ENCODE results near the gene INAVA. TPM values are rescaled to one million over a fixed set of nuclear protein-coding genes. Genes with fewer than 3 reads are reported as not detected.

Gene INAVA
- total and polyA plus RNA-seq, 9 of the 15 experiments (the other 6 are each of a cell fraction or from before 2014, with no cell fraction given): 0.09 TPM; not detected in 8

GRCh38 chr1:200873671-200874397 lies 20.9 kb upstream of the INAVA start:
- no peak overlapping the region for H2AFZ ChIP-seq (ENCODE audit: low read depth, low read length)
- H3K79me2 ChIP-seq (ENCODE audit: control insufficient read depth, insufficient read depth, low read length): no peaks in the 10 kb centered on the region
- no peak for ATAC-seq
- H3K9ac ChIP-seq (ENCODE audit: insufficient read depth in 1 of 2, low read depth in 2 of 2, low read length in 2 of 2): no peak overlapping the region
- ChIA-PET POLR2A (interaction anchor here (0.6 to 0.7 kb wide), 3 partner anchors 44 to 419 kb away, joined by 3 read pairs; no protein-coding TSS in a partner anchor), CTCF (ENCODE audit: low intra/inter-chr PET ratio) (interaction anchor here (0.6 kb wide), 1 partner anchor 17 kb away, joined by 3 read pairs; no protein-coding TSS in a partner anchor)
- H3K36me3 ChIP-seq (ENCODE audit: control insufficient read depth, insufficient read depth, low read length): no peaks in the 10 kb centered on the region
- no peak for FAIRE-seq
- peaks cover 69 to 77% of the 10 kb centered on the region in 2 experiments for H3K27me3 ChIP-seq (ENCODE audit: control insufficient read depth in 2 of 2, insufficient read depth in 2 of 2, low read length in 2 of 2)
- H3K9me1 ChIP-seq (ENCODE audit: control insufficient read depth, insufficient read depth, low read length): no peaks in the 10 kb centered on the region
- no TSS peak for BruUV-seq (replicated peaks)
- in situ Hi-C loops (cut with MboI): no loop called here
- H3K4me2 ChIP-seq (ENCODE audit: insufficient read depth, low read length): no peak overlapping the region
- intact Hi-C loops (cut with micrococcal nuclease): no loop called here
- H3K9me3 ChIP-seq (replicated peaks; ENCODE audit: control insufficient read depth, insufficient read depth, low read depth, low read length): no peaks in the 10 kb centered on the region
- 0 out of 2 replicates have a peak, but pooled peaks cover 7% of the 10 kb centered on the region for H4K20me1 ChIP-seq (replicated peaks; ENCODE audit: control insufficient read depth, insufficient read depth, low read length)
- H3K27ac ChIP-seq (ENCODE audit: extremely low read depth, low read depth, low read length): no peak overlapping the region
- H3K4me3 ChIP-seq: no peak overlapping the region
- WGBS (ENCODE audit: insufficient coverage, low coverage, missing lambda C conversion rate): 43% methylated on average over 54 of the region's 66 CpGs
- DNase-seq (ENCODE audit: extremely low read depth in 1 of 4, low spot score in 3 of 4): no peak
- peaks cover 0 to 14% of the 10 kb centered on the region in 2 experiments; a peak in 1 of 5 replicates for H3K4me1 ChIP-seq (replicated peaks in 1 of 2; ENCODE audit: control insufficient read depth in 2 of 2, insufficient read depth in 2 of 2, low read length in 2 of 2)
- TF ChIP-seq ADNP (tag; IDR thresholded peaks at IDR 0.05): no peak
- TF ChIP-seq ZNF589 (CRISPR knock-in tag; IDR thresholded peaks at IDR 0.05; ENCODE audit: low read depth): no peak
- TF ChIP-seq POU5F1 (IDR thresholded peaks at IDR 0.05; ENCODE audit: borderline replicate concordance, low read depth, low read length, partially characterized antibody): no peak
- TF ChIP-seq ZBTB33 (CRISPR knock-in tag; IDR thresholded peaks at IDR 0.05): peak; percentile 19; the same call in 1 of the 2 replicates
